Breast epithelium (tissue), 4 donors: Measurements from ENCODE around the gene SEC16A. TPM values are rescaled to one million over a fixed set of nuclear protein-coding genes. Genes with fewer than 3 reads are reported as not detected.

ENCODE experiments used
- DNase-seq, 2 donors: peaks; one replicate each; pipeline ENCODE4 v3.0.0-alpha.2; 2019; ENCODE audit warnings: low spot score in 2 of 2
- H3K27ac ChIP-seq, 2 donors: fragments of 200-600 bp; sonication (generic) in 1 of 2; one replicate each; pipeline ENCODE4 v1.5.1; 2016 to 2019; ENCODE audit warnings: mild to moderate bottlenecking in 1 of 2
- H3K27me3 ChIP-seq, 2 donors: fragments of 200-600 bp; sonication (generic) in 1 of 2; one replicate each; pipeline versions ENCODE4 v1.5.1 to v1.6.0; 2017 to 2019; ENCODE audit warnings: control low read depth in 1 of 2, mild to moderate bottlenecking in 1 of 2
- H3K36me3 ChIP-seq: fragments of 200-600 bp; one replicate; pipeline ENCODE4 v1.5.1; 2019
- H3K4me1 ChIP-seq, 2 donors: fragments of 200-600 bp; sonication (generic); one replicate each; pipeline ENCODE4 v1.5.1; 2016 to 2019; ENCODE audit warnings: control low read depth in 1 of 2
- H3K4me3 ChIP-seq, 3 donors: fragments of 200-600 bp; sonication (generic); 1 replicate in 2 of 3; 2 replicates in 1 of 3; pipeline ENCODE4 v1.5.1; 2016 to 2019; ENCODE audit warnings: mild to moderate bottlenecking in 3 of 3, moderate library complexity in 2 of 3
- H3K9me3 ChIP-seq, 2 donors: fragments of 200-600 bp; sonication (generic) in 1 of 2; one replicate each; pipeline ENCODE4 v1.5.1; 2016 to 2019; ENCODE audit warnings: control low read depth in 1 of 2
- POLR2A ChIP-seq: fragments of 450-650 bp; IDR thresholded peaks from one replicate; pipeline ENCODE4 v1.6.1; 2016; ENCODE audit warnings: antibody characterized with exemption, mild to moderate bottlenecking, moderate library complexity
- POLR2AphosphoS5 ChIP-seq, 3 donors: sonication (generic); formaldehyde crosslinking; IDR thresholded peaks; one replicate each; pipeline ENCODE4 v1.6.1; 2017; ENCODE audit warnings: antibody characterized with exemption in 3 of 3
- intact Hi-C: fragments of 100-400 bp; cut with DNase I; formaldehyde crosslinking; loops from one replicate; pipeline ENCODE4 v1.15.1; 2023; ENCODE audit warnings: low total_unique reads
- total RNA-seq, 3 donors: library from RNA; depleted of rRNA; stranded (reverse); fragments of >200 nt; gene quantifications; one replicate each; pipeline ENCODE4 v1.1.0, GENCODE V29; 2016
- TF ChIP-seq, protein P1 (sequence below), 3 donors: fragments of 450-650 bp; IDR thresholded peaks; one replicate each; pipeline ENCODE4 v1.5.1; 2016 to 2017; ENCODE audit warnings: antibody characterized with exemption in 3 of 3, mild to moderate bottlenecking in 3 of 3, moderate library complexity in 3 of 3

Gene SEC16A
- total RNA-seq, 3 donors from 2014 or later = 41.9 to 55.1 (median 42.9) TPM

GRCh38 chr9:136400038-136400834, 82.6 kb downstream of the SEC16A start, which contains the start of gene SNAPC4:
TSS of gene SNAPC4 (minus strand) at chr9:136400170. CDS start at chr9:136398428, 1,742 bp downstream.
- Histone ChIP-seq H3K4me3 (peak within 1 kb of the TSS; percentile 93 to 95 (median 94)), H3K27ac (peak within 1 kb of the TSS in 1 of 2 donors; percentile 1), H3K27me3 (no peaks in the 10 kb centered on the region), H3K4me1 (peaks cover 4 to 5% of the 10 kb centered on the region in 2 donors), H3K36me3 (no peaks in the 10 kb centered on the region), H3K9me3 (no peaks in the 10 kb centered on the region)
- peak; percentile 63 to 80 for DNase-seq
- intact Hi-C loops = no loop called here
- TF ChIP-seq, protein P1, sequence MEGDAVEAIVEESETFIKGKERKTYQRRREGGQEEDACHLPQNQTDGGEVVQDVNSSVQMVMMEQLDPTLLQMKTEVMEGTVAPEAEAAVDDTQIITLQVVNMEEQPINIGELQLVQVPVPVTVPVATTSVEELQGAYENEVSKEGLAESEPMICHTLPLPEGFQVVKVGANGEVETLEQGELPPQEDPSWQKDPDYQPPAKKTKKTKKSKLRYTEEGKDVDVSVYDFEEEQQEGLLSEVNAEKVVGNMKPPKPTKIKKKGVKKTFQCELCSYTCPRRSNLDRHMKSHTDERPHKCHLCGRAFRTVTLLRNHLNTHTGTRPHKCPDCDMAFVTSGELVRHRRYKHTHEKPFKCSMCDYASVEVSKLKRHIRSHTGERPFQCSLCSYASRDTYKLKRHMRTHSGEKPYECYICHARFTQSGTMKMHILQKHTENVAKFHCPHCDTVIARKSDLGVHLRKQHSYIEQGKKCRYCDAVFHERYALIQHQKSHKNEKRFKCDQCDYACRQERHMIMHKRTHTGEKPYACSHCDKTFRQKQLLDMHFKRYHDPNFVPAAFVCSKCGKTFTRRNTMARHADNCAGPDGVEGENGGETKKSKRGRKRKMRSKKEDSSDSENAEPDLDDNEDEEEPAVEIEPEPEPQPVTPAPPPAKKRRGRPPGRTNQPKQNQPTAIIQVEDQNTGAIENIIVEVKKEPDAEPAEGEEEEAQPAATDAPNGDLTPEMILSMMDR (IDR thresholded peaks at IDR 0.05) = peak; percentile 58 to 93 (median 66)
- no peak for TF ChIP-seq POLR2A
- peak; percentile 18 to 32 (median 19) for TF ChIP-seq POLR2AphosphoS5 (IDR thresholded peaks at IDR 0.05)

- Histone ChIP-seq H3K4me3 (peak overlapping the region; percentile 93 to 95 (median 94)), H3K9me3 (no peaks in the 10 kb centered on the region), H3K4me1 (peaks cover 4 to 5% of the 10 kb centered on the region in 2 donors), H3K27me3 (no peaks in the 10 kb centered on the region), H3K36me3 (no peaks in the 10 kb centered on the region), H3K27ac (no peak overlapping the region)
- intact Hi-C loops = no loop called here
- no peak for DNase-seq
- TF ChIP-seq, protein P1 (IDR thresholded peaks at IDR 0.05) = no peak
- TF ChIP-seq POLR2AphosphoS5 (IDR thresholded peaks at IDR 0.05) = no peak
- TF ChIP-seq POLR2A = no peak
These were observed 83.4 kb downstream of the SEC16A start for GRCh38 chr9:136399176-136400037.

- H3K4me1 ChIP-seq = peaks cover 4 to 5% of the 10 kb centered on the region in 2 donors
- H3K27me3 ChIP-seq = no peaks in the 10 kb centered on the region
- TF ChIP-seq POLR2A (no peak), POLR2AphosphoS5 (IDR thresholded peaks at IDR 0.05) (no peak)
- TF ChIP-seq, protein P1 (IDR thresholded peaks at IDR 0.05) = no peak
- no peak for DNase-seq
- no peaks in the 10 kb centered on the region for H3K9me3 ChIP-seq
- peak overlapping the region in 1 of 3 donors; percentile 94 for H3K4me3 ChIP-seq
- intact Hi-C loops = no loop called here
- H3K27ac ChIP-seq = no peak overlapping the region
- H3K36me3 ChIP-seq = no peaks in the 10 kb centered on the region
These were observed 84.6 kb downstream of the SEC16A start for GRCh38 chr9:136398286-136398685.

DNA sequence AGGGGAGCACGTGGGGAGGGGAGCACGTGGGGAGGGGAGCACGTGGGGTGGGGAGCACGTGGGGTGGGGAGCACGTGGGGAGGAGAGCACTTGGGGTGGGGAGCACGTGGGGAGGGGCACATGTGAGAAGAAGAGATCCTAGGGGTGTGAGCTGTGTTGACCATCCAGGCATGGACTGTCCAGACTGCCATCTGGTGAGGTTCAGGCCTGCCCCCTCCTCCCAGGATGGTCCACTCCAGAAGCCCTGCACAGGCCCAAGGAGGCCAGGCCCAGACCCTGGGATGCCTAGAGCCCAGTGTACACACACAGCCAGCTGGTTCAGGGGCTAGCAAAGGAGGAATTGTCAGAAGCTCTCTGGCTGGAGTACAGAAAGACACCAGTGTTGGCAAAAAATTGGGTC, 85.2 kb downstream of the SEC16A start:
- Histone ChIP-seq H3K27ac (no peak overlapping the region), H3K9me3 (no peaks in the 10 kb centered on the region), H3K36me3 (no peaks in the 10 kb centered on the region), H3K27me3 (no peaks in the 10 kb centered on the region), H3K4me1 (peaks cover 4 to 5% of the 10 kb centered on the region in 2 donors), H3K4me3 (no peak overlapping the region)
- TF ChIP-seq POLR2A (no peak), POLR2AphosphoS5 (IDR thresholded peaks at IDR 0.05) (no peak)
- TF ChIP-seq, protein P1 (IDR thresholded peaks at IDR 0.05) = no peak
- DNase-seq = no peak
- intact Hi-C loops = no loop called here
